ENCODE data around the gene TLCD1. TPM values are rescaled to one million over a fixed set of nuclear protein-coding genes. Genes with fewer than 3 reads are reported as not detected.
"Not testable (repeated sequence)": the region's sequence is repeated elsewhere in the genome, so short reads cannot be mapped to it uniquely, and the experiment has no call there.

The TLCD1 gene
- total and polyA plus RNA-seq, 9 donors, result 0.75 to 7.0 (median 1.6) TPM; not detected in 1

DNA sequence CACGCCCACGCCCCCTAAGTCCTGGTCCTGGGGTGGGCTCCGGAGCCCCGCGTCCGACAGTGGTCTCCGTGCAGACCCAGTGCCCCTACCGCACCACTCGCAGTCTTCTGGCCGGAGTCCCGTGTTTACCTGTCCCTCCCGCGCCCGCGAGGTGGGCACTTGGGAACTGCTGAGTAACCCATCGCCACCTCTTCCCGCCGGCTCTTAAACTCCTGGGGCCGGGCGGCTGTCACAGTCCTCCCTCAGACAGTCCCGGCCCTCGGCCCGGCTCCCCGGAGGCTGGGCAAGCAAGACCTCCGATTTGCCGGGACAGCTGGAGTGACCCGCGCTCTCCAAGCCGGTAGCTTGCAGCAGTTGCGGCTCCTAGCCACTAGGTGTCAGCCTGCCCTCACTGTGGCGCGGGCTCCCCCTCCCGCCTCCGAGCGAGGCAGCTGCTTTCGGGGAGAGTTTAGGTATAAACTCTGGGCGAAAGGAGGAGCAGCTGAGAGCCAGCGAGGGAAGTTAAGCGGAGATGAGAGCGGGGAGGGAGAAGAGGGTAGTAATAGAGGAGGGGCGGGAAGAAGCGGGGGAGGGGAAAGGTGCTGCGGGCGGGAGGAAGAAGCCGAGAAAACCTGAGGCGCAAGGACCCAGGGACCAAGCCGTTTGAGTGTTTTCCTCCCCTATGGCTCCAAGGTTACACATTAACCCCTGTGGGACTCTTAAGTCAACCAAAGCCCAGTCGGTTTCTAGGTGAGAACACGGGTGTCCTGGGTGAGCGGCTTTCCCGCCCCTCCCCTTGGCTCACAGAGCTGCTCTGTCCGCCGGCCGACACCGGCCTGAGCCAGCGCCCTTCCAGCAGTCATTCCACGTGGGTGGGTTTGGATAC is 826 bp upstream of the TLCD1 start:
- intact Hi-C loops (cut with DNase I), result loop anchor here in 2 of 4 donors (2.0 to 10.0 kb wide), 2 partner anchors 24 to 168 kb away; partner anchors contain the start of gene FLOT2 (in 1 of the 2)
- Histone ChIP-seq H3K27ac (peak overlapping the region; percentile 47 to 95), H3K4me1 (ENCODE audit: insufficient read depth) (peaks cover 5% of the 10 kb centered on the region), H3K9me3 (no peaks in the 10 kb centered on the region), H3K36me3 (no peaks in the 10 kb centered on the region), H3K4me3 (peak overlapping the region; percentile 86), H3K27me3 (no peaks in the 10 kb centered on the region)
- DNase-seq, result peak; percentile 91 to 96 (median 94)
- TF ChIP-seq CTCF (IDR thresholded peaks at IDR 0.05) (peak; percentile 96 to 99 (median 99)), POLR2A (IDR thresholded peaks at IDR 0.05) (peak; percentile 28), EP300 (IDR thresholded peaks at IDR 0.05) (no peak)
- WGBS, 3 donors, result 0 to 1% (median 1%) methylated on average over 57 of the region's 57 CpGs

GRCh38 chr17:28725660-28726225 is 290 bp downstream of the TLCD1 start:
- Histone ChIP-seq H3K9me3 (no peaks in the 10 kb centered on the region), H3K4me1 (ENCODE audit: insufficient read depth) (peaks cover 10% of the 10 kb centered on the region), H3K4me3 (peak overlapping the region; percentile 86), H3K27me3 (no peaks in the 10 kb centered on the region), H3K27ac (no peak overlapping the region), H3K36me3 (no peaks in the 10 kb centered on the region)
- intact Hi-C loops (cut with DNase I), result loop anchor here in 2 of 4 donors (2.0 to 10.0 kb wide), 2 partner anchors 25 to 169 kb away; partner anchors contain the start of gene FLOT2 (in 1 of the 2)
- TF ChIP-seq EP300 (IDR thresholded peaks at IDR 0.05) (no peak), POLR2A (IDR thresholded peaks at IDR 0.05) (no peak), CTCF (IDR thresholded peaks at IDR 0.05) (no peak)
- DNase-seq, result peak in 4 of 5 donors; percentile 54 to 74 (median 68)
- 0 to 2% (median 1%) methylated on average over 30 to 45 of the region's 45 CpGs for WGBS, 3 donors

- Histone ChIP-seq H3K4me3 (peak overlapping the region; percentile 86), H3K9me3 (no peaks in the 10 kb centered on the region), H3K27me3 (no peaks in the 10 kb centered on the region), H3K4me1 (ENCODE audit: insufficient read depth) (peaks cover 11% of the 10 kb centered on the region), H3K36me3 (no peaks in the 10 kb centered on the region), H3K27ac (no peak overlapping the region)
- WGBS, 3 donors, result 12 to 18% (median 13%) methylated on average over 20 of the region's 20 CpGs
- DNase-seq, result no peak
- intact Hi-C loops (cut with DNase I), result loop anchor here in 1 of 4 donors (10.0 kb wide), 1 partner anchor 170 kb away; the partner anchor contains the start of gene FLOT2
- TF ChIP-seq EP300 (IDR thresholded peaks at IDR 0.05) (no peak), CTCF (IDR thresholded peaks at IDR 0.05) (no peak), POLR2A (IDR thresholded peaks at IDR 0.05) (no peak)
Measured at GRCh38 chr17:28725166-28725659, 820 bp downstream of the TLCD1 start.

DNA sequence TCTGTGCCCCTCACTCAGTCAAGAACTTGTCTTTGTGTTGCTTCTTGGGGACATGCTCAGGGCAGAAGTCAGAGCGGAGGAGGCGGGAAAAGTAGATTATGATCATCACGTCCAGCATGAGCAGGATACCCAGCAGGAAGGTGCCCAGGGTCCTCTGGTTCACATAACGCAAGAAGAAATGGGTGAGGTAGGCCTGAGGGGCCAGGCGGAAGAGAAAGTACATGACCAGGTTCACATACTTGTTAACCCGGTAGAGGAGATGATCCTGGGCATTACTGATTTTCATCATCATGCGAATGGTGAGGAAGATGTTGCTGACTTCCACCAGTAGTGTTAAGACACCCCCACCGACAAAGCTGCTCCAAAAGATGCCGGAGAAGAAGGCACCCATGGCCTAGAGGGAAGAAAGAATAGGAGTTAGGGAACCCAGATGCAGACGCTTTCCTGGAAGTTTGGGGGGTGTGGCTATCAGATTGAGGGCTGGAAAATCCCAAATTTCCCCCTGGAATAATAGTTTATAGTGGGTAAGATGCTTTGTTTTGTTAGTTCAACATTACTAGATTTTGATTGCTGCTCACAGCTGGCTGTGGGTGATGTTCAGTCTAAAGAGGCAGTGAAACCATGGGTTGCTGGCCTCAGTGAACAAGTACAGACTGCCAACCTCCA is 1.4 kb downstream of the TLCD1 start:
- no peaks in the 10 kb centered on the region for H3K36me3 ChIP-seq
- TF ChIP-seq EP300 (IDR thresholded peaks at IDR 0.05) (no peak), CTCF (IDR thresholded peaks at IDR 0.05) (no peak), POLR2A (IDR thresholded peaks at IDR 0.05) (no peak)
- H3K4me3 ChIP-seq, result no peak overlapping the region
- intact Hi-C loops (cut with DNase I), result loop anchor here in 1 of 4 donors (10.0 kb wide), 1 partner anchor 170 kb away; the partner anchor contains the start of gene FLOT2
- 68 to 78% (median 73%) methylated on average over 10 of the region's 10 CpGs for WGBS, 3 donors
- no peak for DNase-seq
- no peak overlapping the region for H3K27ac ChIP-seq
- peaks cover 11% of the 10 kb centered on the region for H3K4me1 ChIP-seq (ENCODE audit: insufficient read depth)
- H3K27me3 ChIP-seq, result no peaks in the 10 kb centered on the region
- no peaks in the 10 kb centered on the region for H3K9me3 ChIP-seq

- not testable (repeated sequence) for H3K36me3 ChIP-seq
- 60 to 78% (median 66%) methylated on average over 4 of the region's 4 CpGs for WGBS, 3 donors
- H3K4me1 ChIP-seq (ENCODE audit: insufficient read depth), result peaks cover 11% of the 10 kb centered on the region
Measured at GRCh38 chr17:28723836-28724499, 2.1 kb downstream of the TLCD1 start.

More at GRCh38 chr17:28723836-28724499, 2.1 kb downstream of the TLCD1 start:
- intact Hi-C loops (cut with DNase I), result loop anchor here in 1 of 4 donors (10.0 kb wide), 1 partner anchor 171 kb away; the partner anchor contains the start of gene FLOT2
- not testable (repeated sequence) for DNase-seq, H3K4me3 ChIP-seq, H3K27ac ChIP-seq, H3K27me3 ChIP-seq, H3K9me3 ChIP-seq
